A172 (cell line): ENCODE measurements around the gene ACAP1. TPM values are rescaled to one million over a fixed set of nuclear protein-coding genes. Genes with fewer than 3 reads are reported as not detected.
A peak's percentile ranks its signal among the peaks of the same experiment; 100 is the strongest.

Experiments
- DNase-seq: peaks from one replicate; pipeline ENCODE4 v3.0.0-alpha.2; 2015; ENCODE audit warnings: low spot score
- total RNA-seq: library from RNA; depleted of rRNA; stranded (reverse); fragments of >200 nt; shearing (Covaris generic); gene quantifications from 2 replicates; pipeline ENCODE4 v1.2.3, GENCODE V29; 2014; rRNA removed

Gene ACAP1, protein sequence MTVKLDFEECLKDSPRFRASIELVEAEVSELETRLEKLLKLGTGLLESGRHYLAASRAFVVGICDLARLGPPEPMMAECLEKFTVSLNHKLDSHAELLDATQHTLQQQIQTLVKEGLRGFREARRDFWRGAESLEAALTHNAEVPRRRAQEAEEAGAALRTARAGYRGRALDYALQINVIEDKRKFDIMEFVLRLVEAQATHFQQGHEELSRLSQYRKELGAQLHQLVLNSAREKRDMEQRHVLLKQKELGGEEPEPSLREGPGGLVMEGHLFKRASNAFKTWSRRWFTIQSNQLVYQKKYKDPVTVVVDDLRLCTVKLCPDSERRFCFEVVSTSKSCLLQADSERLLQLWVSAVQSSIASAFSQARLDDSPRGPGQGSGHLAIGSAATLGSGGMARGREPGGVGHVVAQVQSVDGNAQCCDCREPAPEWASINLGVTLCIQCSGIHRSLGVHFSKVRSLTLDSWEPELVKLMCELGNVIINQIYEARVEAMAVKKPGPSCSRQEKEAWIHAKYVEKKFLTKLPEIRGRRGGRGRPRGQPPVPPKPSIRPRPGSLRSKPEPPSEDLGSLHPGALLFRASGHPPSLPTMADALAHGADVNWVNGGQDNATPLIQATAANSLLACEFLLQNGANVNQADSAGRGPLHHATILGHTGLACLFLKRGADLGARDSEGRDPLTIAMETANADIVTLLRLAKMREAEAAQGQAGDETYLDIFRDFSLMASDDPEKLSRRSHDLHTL
- 0.90 and 4.1 TPM in 2 replicates for total RNA-seq

- DNase-seq = no peak
Observed at GRCh38 chr17:7336240-7337175, at the start of gene ACAP1. Gene ACAP1, plus strand, starts transcription at chr17:7336529. Its CDS starts 206 bp downstream, at chr17:7336735.

GRCh38 chr17:7289256-7290032 is 46.9 kb upstream of the ACAP1 start:
- no peak for DNase-seq

- no peak for DNase-seq
Observed at GRCh38 chr17:7290166-7290565, 46.2 kb upstream of the ACAP1 start.

DNA sequence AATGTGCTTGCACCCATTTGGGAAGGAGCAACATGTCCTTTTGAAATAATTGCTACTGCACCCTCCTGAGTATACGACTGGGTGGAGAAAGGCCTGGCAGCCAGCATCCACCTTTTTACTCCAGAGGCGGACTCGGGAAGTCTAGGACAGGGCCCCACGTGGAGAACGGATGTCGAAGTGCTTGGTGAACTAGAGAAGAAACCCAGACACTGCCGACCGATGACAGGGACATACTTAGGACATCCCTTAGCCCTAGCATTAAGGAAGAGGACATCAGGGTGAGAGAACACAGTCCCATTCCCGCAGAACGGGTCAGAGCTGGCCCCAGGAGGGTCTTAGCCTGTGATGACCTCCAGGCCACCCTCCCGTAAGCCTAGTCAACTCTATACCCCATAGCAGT is 45.6 kb upstream of the ACAP1 start:
- DNase-seq = no peak

DNA sequence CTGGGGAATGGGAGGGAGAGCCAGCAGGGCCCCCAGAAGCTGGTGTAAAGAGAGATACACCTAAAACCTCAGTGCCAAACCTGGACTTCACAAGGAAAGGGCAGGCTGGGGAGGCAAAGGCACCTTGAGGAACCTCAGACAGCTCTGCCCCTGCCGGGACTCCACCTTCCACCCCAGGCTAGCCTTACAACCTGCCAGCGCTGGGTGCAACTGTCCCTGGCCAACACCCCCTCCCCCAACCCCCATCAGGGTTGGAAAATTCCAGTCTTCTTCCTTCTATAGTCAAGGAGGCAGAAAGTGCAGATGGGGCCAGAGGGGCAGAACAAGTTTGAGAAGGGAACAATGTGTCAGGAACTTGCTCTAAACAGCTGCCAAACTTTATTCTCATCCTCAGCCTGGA is 44.1 kb upstream of the ACAP1 start:
- DNase-seq = no peak

GRCh38 chr17:7292729-7293128 is 43.6 kb upstream of the ACAP1 start:
- no peak for DNase-seq

GRCh38 chr17:7293159-7293558 is 43.2 kb upstream of the ACAP1 start:
- no peak for DNase-seq

GRCh38 chr17:7293816-7294613 is 42.3 kb upstream of the ACAP1 start:
- no peak for DNase-seq

GRCh38 chr17:7294614-7295153 is 41.6 kb upstream of the ACAP1 start, which contains the start of gene YBX2:
Gene YBX2, minus strand, starts transcription at chr17:7294639. Its CDS starts 139 bp downstream, at chr17:7294500.
- peak; percentile 33 for DNase-seq

- DNase-seq = no peak
Observed at GRCh38 chr17:7295230-7296180, 40.8 kb upstream of the ACAP1 start.

GRCh38 chr17:7296189-7296861 is 40.0 kb upstream of the ACAP1 start:
- DNase-seq = peak; percentile 72

GRCh38 chr17:7304179-7304578 is 32.1 kb upstream of the ACAP1 start:
- DNase-seq = no peak

DNA sequence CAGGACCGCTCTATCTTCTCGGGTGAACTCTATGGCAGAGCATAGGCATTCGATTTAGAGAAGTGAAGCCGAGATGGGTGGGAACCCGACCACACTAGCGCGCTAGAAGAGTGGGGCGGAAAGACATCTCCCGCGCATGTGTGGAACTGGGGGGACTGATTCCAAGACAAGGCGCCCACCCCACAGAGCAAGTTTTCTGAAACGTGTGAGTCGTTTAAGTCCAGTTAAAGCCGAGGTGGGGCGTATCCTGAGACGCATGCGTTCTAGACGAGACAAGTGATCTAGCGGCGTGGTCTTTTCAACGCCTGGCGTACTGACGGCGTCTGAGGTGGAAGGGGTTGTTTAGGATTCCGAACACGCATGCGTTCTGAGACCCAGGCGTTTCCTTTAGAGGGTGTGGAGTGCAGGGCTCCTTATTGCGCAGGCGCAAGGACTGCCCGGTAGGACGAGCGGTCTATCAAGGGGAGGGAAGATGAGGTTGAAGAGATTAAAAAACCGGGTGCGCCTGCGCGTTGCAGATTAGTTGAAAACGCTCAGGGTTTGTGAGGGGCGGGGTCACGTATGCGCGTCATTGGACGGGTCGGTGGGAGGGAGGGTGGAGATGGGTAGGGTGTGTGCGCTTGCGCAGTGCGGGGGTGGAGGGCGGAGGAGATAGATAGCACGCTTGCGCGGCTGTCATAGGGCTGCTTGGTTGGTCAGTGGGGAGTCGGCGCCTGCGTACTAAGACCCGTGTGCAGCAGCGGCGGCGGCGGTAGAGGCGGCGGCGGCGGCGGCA is 29.2 kb upstream of the ACAP1 start, which contains the start of gene EIF5A:
TSS of gene EIF5A (plus strand) at position 718 of the 775 bp plus-strand sequence. CDS start 2,008 bp downstream, outside the sequence.
- DNase-seq = peak; percentile 100

GRCh38 chr17:7307686-7308624 is 28.4 kb upstream of the ACAP1 start:
- no peak for DNase-seq

DNA sequence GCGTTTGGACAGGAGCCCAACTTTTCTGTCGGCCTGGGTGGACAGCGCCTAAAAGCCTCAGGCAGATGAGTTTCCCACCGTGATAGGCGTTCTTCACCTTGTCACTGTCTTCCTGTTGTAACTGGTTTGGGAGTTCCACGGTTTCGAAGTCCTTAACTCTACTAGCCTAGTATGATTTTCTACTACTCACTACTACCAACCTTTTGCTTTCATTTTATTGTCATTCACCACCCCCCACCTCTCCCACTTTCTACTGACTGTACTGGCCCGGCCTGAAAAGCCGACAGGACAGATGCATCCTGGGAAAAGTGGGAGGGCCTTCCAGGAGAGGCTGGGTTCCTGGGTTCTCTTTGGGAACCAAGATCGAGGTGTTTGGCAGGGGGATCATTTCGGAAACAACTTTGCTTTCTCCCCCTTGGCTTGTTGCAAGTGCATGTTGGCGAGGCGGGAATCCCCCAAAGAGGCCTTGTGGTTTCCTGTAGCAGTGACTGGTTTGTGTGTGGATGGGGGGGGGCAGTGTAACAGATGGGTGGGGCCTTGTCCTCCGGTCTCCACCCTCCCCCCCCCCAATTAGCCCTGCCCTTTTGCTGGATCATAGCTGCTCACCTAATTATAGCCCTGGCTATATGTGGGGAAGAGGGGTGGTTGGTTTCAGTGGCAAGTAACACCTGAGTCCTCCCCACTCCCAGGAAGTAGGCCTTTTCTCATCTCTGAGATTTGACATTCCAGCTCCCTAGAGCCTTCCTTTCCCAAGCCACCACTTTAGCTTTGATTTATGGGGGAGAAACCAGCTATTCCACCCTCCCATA is 27.5 kb upstream of the ACAP1 start:
- peak; percentile 82 for DNase-seq
